ENCODE measurements around the gene MYO3B. TPM values are rescaled to one million over a fixed set of nuclear protein-coding genes. Genes with fewer than 3 reads are reported as not detected.
A peak's percentile ranks its signal among the peaks of the same experiment; 100 is the strongest.
"Not testable (repeated sequence)": the region's sequence is repeated elsewhere in the genome, so short reads cannot be mapped to it uniquely, and the experiment has no call there.

The MYO3B gene
- total RNA-seq, 4 donors from 2014 or later = 6.0 to 7.4 (median 7.2) TPM

- Histone ChIP-seq H3K4me1 (no peaks in the 10 kb centered on the region), H3K36me3 (no peaks in the 10 kb centered on the region), H3K4me3 (replicated peaks in 1 of 3) (no peak overlapping the region), H3K27me3 (no peaks in the 10 kb centered on the region), H3K9me3 (no peaks in the 10 kb centered on the region), H3K27ac (no peak overlapping the region)
- TF ChIP-seq, protein P1, sequence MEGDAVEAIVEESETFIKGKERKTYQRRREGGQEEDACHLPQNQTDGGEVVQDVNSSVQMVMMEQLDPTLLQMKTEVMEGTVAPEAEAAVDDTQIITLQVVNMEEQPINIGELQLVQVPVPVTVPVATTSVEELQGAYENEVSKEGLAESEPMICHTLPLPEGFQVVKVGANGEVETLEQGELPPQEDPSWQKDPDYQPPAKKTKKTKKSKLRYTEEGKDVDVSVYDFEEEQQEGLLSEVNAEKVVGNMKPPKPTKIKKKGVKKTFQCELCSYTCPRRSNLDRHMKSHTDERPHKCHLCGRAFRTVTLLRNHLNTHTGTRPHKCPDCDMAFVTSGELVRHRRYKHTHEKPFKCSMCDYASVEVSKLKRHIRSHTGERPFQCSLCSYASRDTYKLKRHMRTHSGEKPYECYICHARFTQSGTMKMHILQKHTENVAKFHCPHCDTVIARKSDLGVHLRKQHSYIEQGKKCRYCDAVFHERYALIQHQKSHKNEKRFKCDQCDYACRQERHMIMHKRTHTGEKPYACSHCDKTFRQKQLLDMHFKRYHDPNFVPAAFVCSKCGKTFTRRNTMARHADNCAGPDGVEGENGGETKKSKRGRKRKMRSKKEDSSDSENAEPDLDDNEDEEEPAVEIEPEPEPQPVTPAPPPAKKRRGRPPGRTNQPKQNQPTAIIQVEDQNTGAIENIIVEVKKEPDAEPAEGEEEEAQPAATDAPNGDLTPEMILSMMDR (IDR thresholded peaks at IDR 0.05) = no peak
- TF ChIP-seq POLR2A (IDR thresholded peaks at IDR 0.05) = no peak
- intact Hi-C loops (cut with DNase I) = no loop called here
- no peak for DNase-seq
- 70% methylated on average over 2 of the region's 2 CpGs for WGBS, 2 donors
These were observed 372.6 kb downstream of the MYO3B start for GRCh38 chr2:170550501-170550900.

DNA sequence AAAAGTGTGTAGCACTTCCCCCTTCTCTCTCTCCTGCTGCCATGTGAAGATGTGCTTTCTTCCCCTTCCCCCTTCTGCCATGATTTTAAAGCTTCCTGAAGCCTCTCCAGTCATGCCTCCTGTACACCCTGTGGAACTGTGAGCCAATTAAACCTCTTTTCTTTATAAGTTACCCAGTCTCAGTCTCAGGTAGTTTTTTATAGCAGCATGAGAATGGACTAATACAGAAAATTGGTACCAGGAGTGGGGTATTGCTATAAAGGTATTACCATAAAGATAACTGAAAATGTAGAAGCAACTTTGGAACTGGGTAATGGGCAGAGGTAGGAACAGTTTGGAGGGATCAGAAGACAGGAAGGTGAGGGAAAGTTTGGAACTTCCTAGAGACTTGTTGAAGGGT, 374.0 kb downstream of the MYO3B start:
- intact Hi-C loops (cut with DNase I) = not testable (repeated sequence)

GRCh38 chr2:170553748-170554147, 375.8 kb downstream of the MYO3B start:
- TF ChIP-seq, protein P1 (IDR thresholded peaks at IDR 0.05) = no peak
- no peak for TF ChIP-seq POLR2A (IDR thresholded peaks at IDR 0.05)
- Histone ChIP-seq H3K9me3 (no peaks in the 10 kb centered on the region), H3K4me1 (no peaks in the 10 kb centered on the region), H3K4me3 (replicated peaks in 1 of 3) (no peak overlapping the region), H3K27ac (no peak overlapping the region), H3K36me3 (no peaks in the 10 kb centered on the region), H3K27me3 (no peaks in the 10 kb centered on the region)
- intact Hi-C loops (cut with DNase I) = no loop called here
- WGBS, 2 donors = 76 to 81% methylated on average over 4 of the region's 4 CpGs
- no peak for DNase-seq

More for the DNA sequence above, 374.0 kb downstream of the MYO3B start:
- not testable (repeated sequence) for H3K27me3 ChIP-seq; DNase-seq; H3K9me3 ChIP-seq; H3K4me1 ChIP-seq; H3K36me3 ChIP-seq; H3K27ac ChIP-seq; H3K4me3 ChIP-seq (replicated peaks in 1 of 3)

DNA sequence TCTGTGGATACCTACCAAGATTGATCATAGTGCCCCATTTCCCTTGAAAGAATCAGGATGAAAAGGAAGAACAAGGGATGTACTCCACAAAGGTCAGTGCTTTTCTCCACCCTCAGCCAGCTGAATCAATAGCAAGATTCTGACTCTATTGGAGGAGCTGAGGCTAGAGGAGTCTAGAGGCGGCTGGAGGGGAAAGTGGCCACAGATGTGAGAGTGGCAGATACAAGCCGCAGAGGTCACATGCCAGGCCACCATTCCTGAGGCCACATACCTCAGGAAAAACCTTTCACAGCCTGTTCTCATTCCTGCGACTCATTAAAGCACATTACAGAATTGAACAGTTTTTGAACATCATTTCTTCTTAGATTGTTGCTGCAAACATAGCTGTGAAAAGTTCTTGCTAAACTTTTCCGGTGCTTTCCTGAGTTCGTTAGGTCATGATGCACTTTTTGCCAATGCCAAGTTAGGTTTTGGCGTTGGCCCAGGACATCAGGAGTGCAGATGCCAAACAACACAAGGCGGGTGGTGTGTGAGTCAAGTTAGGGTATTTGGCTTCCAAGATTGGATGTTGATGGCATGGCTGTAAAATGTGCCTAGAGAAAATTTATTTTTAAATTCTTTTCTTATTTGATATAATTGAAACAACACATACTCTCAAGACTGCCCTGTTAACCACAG, 376.5 kb downstream of the MYO3B start:
- TF ChIP-seq, protein P1 (IDR thresholded peaks at IDR 0.05) = no peak
- TF ChIP-seq POLR2A (IDR thresholded peaks at IDR 0.05) = no peak
- no peak overlapping the region for H3K27ac ChIP-seq
- H3K4me3 ChIP-seq (replicated peaks in 1 of 3) = no peak overlapping the region
- H3K9me3 ChIP-seq = no peaks in the 10 kb centered on the region
- H3K27me3 ChIP-seq = no peaks in the 10 kb centered on the region
- H3K36me3 ChIP-seq = no peaks in the 10 kb centered on the region
- DNase-seq = peak; percentile 15 to 39
- no peaks in the 10 kb centered on the region for H3K4me1 ChIP-seq
- intact Hi-C loops (cut with DNase I) = no loop called here
- 77 to 84% methylated on average over 7 of the region's 7 CpGs for WGBS, 2 donors

DNA sequence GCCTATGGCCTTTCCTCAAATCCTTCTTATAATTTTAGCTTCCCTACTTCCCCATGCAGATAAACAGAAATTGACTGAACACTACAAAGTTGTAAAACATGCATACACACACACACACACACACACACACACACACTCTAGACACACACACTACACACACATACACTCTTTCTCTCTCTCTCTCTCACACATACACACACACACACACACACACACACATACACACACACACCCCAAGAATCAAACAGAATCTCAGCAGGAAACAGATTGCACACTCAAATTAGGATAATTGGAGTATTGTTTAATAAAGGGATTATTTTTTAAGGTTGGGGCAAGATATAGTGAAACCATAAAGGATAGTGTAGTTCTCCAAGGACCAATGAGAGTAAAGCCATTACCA, 385.0 kb downstream of the MYO3B start:
- H3K4me3 ChIP-seq (replicated peaks in 1 of 3) = no peak overlapping the region
- intact Hi-C loops (cut with DNase I) = no loop called here

More for the DNA sequence above, 385.0 kb downstream of the MYO3B start:
- Histone ChIP-seq H3K9me3 (no peaks in the 10 kb centered on the region), H3K27ac (no peak overlapping the region), H3K36me3 (no peaks in the 10 kb centered on the region), H3K4me1 (no peaks in the 10 kb centered on the region), H3K27me3 (no peaks in the 10 kb centered on the region)
- no peak for DNase-seq
- TF ChIP-seq, protein P1 (IDR thresholded peaks at IDR 0.05) = no peak
- TF ChIP-seq POLR2A (IDR thresholded peaks at IDR 0.05) = no peak
